ENCODE data around the gene XRCC5.
"Not testable (repeated sequence)": the region's sequence is repeated elsewhere in the genome, so short reads cannot be mapped to it uniquely, and the experiment has no call there.

The XRCC5 gene

DNA sequence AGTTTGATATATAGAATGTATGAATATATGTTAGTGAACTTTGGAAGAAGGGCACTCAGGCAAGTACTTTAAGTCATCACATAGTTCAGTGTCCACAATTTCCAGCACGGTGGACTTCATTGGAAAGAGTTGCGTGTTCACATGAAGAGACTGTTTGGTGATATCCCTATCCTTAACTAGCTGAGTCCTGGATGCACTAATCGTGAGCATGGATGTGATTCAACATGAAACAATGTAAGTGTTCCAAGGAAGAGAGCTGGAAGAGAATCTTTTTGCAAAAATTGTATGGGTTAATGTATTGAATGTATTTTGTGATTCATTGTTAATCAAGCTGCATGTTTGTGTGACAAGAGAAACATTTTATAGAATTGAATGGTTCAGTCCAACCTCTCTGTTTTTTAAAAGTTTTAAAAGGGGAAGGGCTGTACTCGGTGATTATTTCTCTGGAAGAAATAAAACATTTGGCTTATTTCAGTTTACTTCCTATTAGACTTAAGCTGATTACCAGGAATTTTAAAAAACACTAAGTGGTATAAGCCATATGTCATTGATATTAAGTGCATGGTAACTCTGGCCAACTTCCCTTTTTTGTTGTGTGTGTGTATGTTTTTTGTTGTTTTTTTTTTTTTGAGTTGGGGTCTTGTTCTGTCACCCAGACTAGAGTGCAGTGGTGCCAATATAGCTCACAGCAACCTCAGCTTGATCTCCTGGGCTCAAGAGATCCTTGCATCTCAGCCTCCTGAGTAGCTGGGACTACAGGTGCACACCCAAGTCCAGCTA is 8.6 kb downstream of the XRCC5 start:
- no peak for DNase-seq (ENCODE audit: low read depth, low spot score)

DNA sequence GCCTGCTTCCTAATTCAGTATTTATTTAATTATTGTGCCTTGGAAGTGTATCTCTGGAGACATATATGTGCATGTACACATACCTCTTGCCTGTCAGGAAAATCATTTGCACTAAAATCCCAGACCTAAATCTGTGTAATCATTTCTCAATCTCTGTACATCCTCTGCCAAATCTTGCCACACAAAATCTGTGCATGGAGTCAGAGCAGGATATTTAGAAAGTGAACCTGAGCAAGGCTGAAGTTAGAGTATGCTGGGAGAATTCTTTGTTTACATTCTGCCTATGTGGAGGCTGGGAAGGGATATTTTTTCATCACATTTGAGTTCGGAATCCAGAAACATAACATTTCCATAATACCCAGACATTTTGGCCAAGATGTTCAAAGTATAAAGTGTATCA is 9.3 kb downstream of the XRCC5 start:
- no peak for DNase-seq (ENCODE audit: low read depth, low spot score)

DNA sequence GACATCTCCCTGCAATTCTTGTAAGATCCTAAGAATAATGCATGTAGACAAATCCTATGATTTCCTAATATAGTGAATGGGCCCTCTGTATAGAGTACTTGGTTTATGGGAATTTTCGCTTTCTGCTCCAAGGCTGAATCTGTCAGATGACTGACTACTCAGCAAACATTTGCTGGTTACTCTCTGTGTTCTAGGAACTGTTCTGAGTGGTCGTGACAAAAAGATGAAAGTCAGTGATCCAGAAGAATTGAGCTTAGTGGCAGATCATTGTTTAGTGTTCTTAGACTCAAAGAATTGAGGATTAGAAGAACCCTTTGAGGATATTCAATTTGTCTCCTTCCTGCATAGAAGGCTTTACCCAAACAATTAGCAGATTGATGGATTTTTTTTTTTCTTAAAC is 10.0 kb downstream of the XRCC5 start:
- DNase-seq (ENCODE audit: low read depth, low spot score): no peak

DNA sequence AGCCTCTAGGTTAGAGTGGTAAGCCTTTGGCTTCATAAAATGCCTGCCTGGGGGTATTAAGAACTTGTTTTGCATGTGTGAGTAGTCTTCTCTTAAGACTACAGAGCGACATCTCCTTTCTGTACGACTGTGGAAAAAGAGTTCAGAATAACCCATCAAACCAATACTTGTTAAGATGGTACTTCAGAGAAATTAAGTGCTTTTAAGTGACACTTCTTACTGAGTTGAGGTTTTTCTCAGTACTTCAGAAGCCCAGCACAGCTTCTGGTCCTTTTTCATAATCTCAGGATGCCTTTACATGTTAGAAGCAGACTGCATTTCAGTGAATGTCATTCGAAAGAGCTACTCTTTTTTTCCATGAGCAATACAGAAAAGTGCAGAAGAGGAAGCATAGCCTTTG is 10.8 kb downstream of the XRCC5 start:
- DNase-seq (ENCODE audit: low read depth, low spot score): no peak

DNA sequence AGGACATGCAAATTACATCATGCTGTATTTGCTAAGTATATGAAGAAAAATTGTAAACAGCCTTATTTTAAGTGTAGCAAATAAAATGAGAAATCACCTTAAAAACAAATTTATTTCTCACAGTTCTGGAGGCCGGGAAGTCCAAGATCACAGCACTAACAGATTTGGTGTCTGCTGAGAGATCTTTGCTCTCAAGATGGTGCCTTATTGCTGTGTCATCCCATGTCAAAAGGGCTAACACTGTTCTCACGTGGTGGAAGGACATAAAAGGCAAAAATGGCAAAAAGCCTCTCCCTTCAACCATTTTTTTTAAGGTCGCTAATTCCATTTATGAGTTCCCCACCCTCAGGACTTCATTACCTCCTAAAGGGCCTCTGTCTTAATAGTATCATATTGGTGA is 12.1 kb downstream of the XRCC5 start:
- DNase-seq (ENCODE audit: low read depth, low spot score): no peak

DNA sequence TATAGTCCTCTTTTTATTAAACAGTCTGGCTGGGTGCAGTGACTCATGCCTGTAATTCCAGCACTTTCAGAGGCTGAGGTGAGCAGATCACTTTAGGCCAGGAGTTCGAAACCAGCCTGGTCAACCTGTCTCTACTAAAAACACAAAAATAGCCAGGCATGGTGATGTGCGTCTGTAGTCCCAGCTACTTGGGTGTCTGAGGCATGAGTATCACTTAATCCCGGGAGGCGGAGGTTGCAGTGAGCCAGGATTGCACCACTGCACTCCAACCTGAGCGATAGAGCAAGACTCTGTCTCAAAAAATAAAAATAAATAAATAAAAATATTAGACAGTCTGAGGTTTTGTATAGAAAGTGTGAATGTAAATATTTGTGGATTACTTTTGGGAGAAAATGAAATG is 17.8 kb downstream of the XRCC5 start:
- no peak for DNase-seq (ENCODE audit: low read depth, low spot score)

DNA sequence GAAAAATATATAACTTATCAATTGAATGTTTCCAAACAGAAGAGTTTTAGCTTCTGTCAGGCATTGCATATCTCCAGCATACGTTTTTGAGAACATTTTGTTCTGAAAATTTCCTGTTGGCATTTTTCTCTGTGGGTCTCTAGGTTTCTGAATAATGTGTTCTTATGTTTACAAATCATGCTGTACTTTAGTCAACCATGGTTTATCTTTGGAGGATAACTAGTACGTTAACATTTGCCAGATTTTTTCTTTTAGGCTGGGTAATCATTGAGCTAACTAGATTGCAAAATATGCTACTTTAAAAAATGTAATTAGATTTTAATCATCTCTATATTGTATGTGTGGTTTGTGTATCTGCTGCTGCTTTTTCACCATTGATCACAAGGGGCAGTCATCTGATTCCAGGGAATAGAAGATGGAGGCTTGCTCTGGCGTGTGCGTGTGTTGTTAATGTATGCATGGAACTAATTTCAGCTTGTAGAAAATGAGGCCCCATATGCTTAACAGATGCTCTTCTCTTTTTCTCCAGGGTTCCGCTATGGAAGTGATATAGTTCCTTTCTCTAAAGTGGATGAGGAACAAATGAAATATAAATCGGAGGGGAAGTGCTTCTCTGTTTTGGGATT is 21.3 kb downstream of the XRCC5 start:
- no peak for DNase-seq (ENCODE audit: low read depth, low spot score)

DNA sequence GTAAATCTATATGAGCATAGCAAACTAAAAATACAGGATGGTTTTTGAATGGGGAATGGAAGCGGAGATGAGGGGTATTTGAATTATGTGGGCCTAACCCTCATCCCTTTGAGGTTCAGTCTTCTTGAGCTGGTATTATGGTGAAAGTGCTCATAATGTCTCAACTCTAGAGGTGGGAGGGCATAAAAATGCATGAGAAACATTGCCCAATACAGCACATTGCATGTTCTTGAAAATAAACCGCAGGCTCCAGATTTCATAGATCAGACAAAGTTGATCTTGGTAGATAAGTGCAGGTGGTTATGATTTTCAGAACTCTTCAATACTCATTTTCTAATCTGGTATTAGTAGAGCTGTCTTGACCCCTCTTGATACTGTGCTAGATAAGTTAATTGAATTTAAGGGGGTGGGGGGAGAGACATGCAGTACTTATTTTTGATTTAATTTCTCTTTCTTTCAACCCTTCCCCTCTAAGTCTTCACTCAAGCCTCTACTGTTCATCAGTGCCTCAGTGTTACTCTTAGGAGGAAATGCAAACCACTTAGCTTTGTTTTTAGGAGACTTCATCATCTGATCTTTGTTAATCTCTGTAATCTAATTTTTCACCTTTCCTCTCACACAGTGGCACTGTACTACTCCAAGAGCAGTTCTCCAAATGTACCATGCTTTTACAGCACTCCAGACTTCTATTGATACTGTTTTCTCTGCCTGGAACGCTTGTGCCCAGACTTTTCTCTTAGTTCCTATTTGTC is 22.2 kb downstream of the XRCC5 start:
- DNase-seq (ENCODE audit: low read depth, low spot score): no peak

DNA sequence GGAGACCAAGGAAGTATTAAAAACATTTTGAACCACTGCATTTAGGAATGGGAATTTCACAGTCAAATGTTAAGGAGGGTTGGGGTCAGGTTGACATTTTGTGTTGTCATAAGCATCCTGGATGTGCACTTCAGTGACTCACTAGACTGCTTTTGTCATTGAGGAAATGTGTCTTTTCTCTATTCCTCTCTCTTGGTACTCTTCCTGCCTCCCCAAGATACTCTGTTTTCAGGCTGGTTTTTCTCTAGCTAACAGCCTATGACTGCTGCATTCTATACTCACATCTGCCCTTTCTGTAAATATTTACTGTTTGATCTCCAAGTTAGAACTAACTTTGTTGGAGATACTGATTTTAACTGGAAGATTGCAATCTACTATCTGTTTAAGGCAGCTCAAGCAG is 23.4 kb downstream of the XRCC5 start:
- no peak for DNase-seq (ENCODE audit: low read depth, low spot score)

DNA sequence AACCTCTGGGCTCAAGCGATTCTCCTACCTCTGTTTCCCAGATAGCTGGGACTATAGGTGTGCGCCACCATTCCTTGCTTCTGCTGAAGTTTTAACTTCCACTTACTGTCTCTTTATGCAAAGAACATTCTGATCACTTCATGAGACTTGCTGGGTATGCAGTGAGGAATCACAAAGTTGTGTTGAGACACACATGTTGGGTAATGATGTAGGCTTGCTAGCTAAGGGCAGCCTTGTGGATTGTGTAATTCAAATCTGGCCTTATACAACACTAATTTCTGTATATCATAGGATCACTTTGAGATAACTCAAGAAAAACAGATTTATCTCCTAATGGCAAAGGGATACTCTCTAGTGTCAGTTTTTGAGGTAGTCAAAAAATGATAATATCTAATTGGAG is 24.2 kb downstream of the XRCC5 start:
- DNase-seq (ENCODE audit: low read depth, low spot score): no peak

DNA sequence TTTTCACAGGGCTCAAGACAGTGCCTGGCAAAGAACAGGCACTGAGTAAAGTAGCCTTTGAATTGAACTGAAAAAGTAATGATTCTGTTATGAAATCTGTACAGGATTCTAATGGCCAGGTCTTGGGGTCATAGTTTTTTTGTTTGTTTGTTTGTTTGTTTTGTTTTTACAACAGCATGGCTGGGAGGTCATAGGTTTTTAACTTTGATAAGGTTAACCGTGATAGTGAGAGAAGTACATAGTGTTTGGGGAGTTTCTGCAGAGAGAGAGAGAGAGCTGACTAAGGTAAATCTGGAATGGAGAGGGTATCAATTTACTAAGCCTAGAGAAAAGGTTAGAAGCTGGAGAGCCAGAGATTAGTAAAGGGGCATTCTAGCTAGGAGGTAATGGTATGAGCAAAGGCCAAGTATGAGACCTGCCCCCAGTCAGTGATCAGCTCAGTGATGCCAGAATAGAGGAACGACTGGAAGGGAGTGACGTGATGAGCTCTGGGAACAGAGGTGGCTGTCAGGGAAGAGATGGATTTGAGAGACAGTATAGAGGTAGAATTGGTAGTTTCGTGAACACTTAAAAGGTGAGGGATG is 25.9 kb downstream of the XRCC5 start:
- DNase-seq (ENCODE audit: low read depth, low spot score): no peak

DNA sequence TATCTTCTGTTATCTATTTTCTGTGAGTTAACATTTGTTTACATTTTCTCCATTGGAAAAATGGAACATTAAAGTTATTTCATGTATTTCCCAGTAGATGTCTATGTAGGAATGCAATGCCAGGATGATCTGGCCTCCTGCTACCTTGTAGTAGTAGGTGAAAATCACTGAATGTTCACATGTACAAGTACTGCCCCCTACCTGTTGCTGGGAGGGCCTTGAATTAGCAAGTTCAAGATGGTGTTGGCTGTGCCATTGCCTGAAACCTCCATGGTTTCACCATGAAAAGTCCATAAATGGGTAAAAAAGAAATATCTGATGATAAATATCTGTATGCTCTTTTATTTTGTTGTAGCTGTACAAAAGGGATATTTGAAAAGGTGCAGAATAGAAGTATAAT is 30.7 kb downstream of the XRCC5 start:
- DNase-seq (ENCODE audit: low read depth, low spot score): no peak

DNA sequence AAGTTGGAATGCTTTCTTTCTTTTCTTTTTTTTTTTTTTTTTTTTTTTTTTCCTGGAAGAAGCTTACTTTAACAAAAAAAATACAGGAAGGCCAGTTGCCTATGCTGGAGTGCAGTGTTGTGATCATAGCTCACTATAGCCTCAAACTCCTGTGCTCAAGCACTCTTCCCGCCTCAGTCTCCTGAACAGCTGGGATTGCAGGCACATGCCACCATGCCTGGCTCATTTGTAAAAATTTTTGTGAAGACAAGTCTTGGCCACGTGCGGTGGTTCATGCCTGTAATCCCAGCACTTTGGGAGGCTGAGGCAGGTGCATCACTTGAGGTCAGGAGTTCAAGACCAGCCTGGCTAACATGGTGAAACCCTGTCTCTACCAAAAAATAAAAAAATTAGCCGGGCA is 32.4 kb downstream of the XRCC5 start:
- not testable (repeated sequence) for DNase-seq (ENCODE audit: low read depth, low spot score)

DNA sequence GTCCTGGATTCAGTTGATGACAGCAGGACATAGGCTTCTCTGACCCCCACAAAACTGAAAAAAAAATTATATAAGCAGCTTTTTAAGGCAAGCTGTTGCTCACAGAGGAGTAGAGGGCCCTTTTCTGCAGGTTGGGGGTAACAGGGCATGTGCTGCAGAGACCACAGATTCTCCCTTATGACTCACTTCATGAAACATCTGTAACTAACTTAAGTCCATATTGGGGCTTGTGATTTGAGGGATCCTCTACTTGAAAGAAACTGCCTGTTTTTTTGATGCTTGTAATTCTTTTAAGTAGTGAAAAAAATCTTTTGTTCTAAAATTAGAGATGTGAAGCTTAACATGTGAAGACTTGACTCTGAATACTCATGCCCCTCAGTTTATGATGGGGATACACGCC is 33.4 kb downstream of the XRCC5 start:
- no peak for DNase-seq (ENCODE audit: low read depth, low spot score)

DNA sequence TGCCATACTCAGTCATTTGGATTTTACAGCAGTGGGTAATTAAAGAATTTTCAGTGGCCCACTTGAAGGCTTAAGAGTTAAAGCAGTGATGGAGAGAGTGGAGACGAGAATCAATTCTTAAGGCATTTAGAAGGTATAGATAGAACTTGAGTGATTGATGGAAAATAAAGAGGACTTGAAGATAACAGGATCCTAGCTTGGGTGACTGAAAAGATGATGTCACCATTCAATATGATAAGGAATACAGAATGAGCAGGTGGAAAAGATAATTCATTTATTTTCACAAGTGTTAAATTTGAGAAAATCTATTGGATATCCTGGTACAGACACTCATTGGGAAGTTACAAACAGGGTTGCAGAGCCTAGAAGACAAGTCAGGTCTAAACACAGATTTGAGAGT is 35.2 kb downstream of the XRCC5 start:
- DNase-seq (ENCODE audit: low read depth, low spot score): no peak

DNA sequence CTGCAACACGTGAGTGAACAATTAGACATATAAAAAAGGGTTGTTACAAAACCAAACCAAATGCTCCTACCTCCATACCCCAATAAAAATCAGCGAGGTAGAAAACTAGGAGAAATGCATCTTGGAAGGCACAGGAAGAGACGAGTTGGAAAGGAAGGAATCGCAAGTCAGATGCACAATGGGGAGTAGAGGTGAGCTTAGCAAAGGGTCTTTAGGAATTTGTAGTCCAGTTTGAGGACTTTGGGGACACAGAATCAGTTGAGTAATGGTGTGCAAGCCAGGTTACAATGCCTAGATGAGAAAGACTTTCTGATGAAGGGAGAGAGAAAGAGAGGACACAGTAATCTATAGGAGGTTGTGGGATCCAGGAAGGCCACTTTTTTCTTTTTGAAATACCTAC is 35.7 kb downstream of the XRCC5 start:
- no peak for DNase-seq (ENCODE audit: low read depth, low spot score)

DNA sequence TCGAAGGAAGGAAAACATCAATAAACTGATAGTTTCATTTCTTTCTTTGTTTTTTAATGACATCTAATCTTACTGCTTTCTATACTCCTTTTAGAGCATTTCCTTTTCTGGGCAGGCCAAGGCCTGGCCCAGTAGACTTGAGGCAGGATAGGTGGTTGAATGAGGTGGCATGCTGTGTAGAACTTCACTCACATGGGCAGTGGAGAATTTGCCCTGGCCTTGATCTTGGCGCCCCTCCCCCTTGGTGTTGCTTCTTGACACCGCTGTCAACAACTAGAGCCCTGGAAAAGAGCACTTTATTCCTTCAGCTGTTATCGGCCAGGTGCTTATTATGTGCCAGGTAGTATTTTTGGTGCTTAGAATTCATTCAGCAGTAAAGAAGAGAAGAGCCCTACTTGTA is 37.4 kb downstream of the XRCC5 start:
- DNase-seq (ENCODE audit: low read depth, low spot score): no peak

DNA sequence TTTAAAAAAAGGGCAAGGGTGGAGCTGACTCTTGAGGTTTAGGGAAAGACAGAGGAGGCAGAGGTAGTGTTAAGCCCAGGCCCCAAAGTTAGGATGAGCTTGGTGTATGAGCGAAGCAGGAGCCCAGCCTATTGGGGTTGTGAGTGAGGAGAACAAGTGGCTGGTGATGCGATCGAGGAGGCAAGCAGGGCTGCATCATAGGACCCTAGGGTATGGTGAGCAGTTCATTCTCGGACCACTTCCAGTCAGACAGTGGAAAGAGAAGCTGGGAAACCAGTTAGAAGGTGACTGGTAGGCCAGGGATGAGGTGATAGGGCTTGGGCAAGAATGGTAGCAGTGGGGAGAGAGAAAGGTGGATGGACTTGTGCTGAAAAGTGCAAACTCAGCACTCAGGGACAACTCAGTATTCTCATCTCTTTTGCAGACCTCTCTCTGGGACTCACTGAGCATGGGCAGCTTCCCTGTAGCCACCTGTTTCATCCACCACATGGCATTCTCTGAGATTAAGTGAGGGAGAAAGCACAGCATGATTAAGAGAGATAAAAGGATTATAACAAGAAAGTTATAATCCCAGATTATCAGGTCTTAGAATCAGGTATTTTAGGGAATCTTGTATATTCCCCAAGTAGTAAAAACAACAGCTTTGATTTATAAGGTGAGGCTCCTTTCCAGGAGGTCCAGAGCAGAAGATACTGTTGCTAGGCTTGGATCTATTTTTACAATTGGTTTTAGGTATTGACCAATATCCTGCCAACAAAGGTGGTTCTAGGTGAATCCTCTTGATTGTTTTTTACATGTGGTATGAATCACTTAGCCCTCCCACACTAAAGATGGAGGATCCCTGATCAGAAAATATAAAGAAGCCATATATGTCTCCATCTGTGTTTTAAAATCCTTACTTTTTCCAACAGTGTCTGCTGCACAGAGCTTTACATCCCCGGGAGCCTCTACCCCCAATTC is 38.3 kb downstream of the XRCC5 start:
- DNase-seq (ENCODE audit: low read depth, low spot score): no peak

DNA sequence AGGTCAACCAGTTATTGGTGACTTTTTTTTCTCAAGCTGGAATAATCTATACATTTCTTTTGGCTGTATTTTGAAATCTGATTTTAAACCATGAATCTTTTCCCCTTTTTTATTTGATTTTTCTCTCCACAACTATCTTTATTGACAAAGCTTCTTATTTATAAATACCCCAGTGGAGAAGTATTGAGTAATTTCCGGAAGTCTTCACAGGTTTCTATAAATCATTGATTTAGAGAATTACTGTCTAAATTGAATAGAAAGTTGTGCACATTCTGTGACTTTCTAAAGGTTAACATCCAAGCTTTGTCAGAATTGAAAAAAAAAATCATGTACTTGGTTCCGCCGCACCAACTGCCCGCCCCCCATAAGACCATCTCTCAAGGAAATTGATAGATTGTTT is 39.8 kb downstream of the XRCC5 start:
- no peak for DNase-seq (ENCODE audit: low read depth, low spot score)

DNA sequence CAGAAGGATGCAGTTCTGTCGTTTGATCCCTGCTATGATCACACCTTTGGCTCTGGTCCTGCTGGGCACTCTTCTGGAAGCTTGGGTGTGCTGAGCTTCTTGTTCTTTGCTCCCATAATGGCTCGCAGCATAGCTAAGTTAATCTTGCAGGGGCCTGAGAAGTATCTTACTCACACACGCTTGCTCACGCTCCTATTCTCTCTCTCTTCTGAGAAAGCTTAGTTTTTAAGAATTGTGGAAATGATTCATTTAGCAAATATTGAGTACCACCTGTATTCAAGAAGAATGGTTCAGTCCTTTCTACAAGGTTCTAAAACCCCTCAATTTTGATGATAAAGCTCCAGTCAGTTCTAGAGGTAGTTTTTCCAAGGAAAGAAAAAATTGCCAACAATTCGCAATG is 40.6 kb downstream of the XRCC5 start:
- DNase-seq (ENCODE audit: low read depth, low spot score): no peak

DNA sequence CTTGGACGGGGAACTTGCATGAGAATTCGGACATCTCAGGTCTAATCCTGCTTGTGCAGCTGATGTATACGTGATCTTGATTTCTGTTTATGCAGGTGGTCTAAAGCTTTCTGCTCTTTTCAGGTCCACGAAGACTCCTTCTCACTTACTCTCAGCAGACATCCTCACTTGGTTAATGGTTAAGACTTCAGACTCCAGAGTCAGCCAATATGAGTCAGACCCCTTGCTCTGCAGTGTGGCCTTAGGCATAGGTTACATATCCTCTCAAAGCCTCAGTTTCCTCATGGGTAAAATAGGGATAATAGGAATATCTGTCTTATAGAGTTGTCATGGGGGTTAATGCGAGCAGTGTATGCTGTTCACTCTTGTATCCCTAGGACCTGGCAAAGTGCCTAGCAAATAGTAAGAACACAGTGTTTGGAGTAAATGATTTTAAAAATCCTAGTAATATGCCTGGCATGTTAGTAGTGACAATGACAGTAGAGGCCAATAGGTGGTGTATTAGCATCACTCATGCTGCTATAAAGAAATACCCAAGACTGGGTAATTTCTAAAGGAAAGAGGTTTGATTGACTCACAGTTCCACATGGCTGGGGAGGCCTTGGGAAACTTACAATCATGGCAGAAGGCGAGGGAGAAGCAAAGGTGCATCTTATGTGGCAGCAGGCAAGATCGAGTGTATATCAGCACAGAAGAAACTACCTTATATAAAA is 42.3 kb downstream of the XRCC5 start:
- no peak for DNase-seq (ENCODE audit: low read depth, low spot score)

All from ELF-1 (cell line).